Panc1 (cell line): ENCODE results near the gene STARD5. TPM values are rescaled to one million over a fixed set of nuclear protein-coding genes. Genes with fewer than 3 reads are reported as not detected.

Source experiments
- ATAC-seq: fragments of 200-7000 bp; cut with Tn5 transposase; 2 replicates; pipeline ENCODE4 v1.9.1; 2020; ENCODE audit warnings: mild to moderate bottlenecking, moderate library complexity
- BruUV-seq: library from RNA; stranded (reverse); fragments of 400-500 nt; replicated peaks from 2 replicates; lab custom pipeline; 2021; lab: Mats Ljungman, UMichigan
- CTCF ChIA-PET: fragments of 300-600 bp; sonication (Branson Sonifier 250); formaldehyde crosslinking; loops from one replicate; lab custom pipeline; 2022; ENCODE audit warnings: antibody characterized with exemption; lab: Charles Lee
- POLR2A ChIA-PET: fragments of 300-600 bp; sonication (Branson Sonifier 250); formaldehyde crosslinking; loops from one replicate; lab custom pipeline; 2022; ENCODE audit warnings: antibody characterized with exemption; lab: Charles Lee
- DNase-seq: peaks from one replicate; pipeline ENCODE4 v3.0.0-alpha.2; 2010; ENCODE audit warnings: low read depth, low spot score
- H3K27ac ChIP-seq: 2 replicates; pipeline ENCODE4 v1.5.1; 2011; ENCODE audit warnings: mild to moderate bottlenecking, low read length, inconsistent platforms
- H3K27me3 ChIP-seq: fragments of 200-500 bp; sonication (Bioruptor generic); 2 replicates; pipeline ENCODE4 v1.6.0; 2014; ENCODE audit warnings: low read length, inconsistent platforms; ENCODE audit not compliant: control insufficient read depth, insufficient read depth
- H3K36me3 ChIP-seq: fragments of 200-500 bp; sonication (Bioruptor generic); 2 replicates; pipeline ENCODE4 v1.5.1; 2014; ENCODE audit warnings: inconsistent platforms, mild to moderate bottlenecking, low read length, moderate library complexity; ENCODE audit not compliant: control insufficient read depth, insufficient read depth
- H3K4me1 ChIP-seq: 2 replicates; pipeline ENCODE4 v1.5.1; 2011; ENCODE audit warnings: inconsistent platforms, mild to moderate bottlenecking, low read length, moderate library complexity; ENCODE audit not compliant: control insufficient read depth, insufficient read depth
- H3K4me3 ChIP-seq, 2 experiments: 2 replicates each; pipeline ENCODE4 v1.5.1; 2011 to 2012; ENCODE audit warnings: low read depth in 2 of 2, low read length in 2 of 2, mild to moderate bottlenecking in 2 of 2, inconsistent platforms in 1 of 2, moderate library complexity in 1 of 2
- H3K9me3 ChIP-seq: fragments of 200-500 bp; sonication (Bioruptor generic); 2 replicates; pipeline ENCODE4 v1.5.1; 2014; ENCODE audit warnings: low read depth, mild to moderate bottlenecking, inconsistent platforms, low read length, moderate library complexity; ENCODE audit not compliant: control insufficient read depth, insufficient read depth
- POLR2AphosphoS5 ChIP-seq: IDR thresholded peaks from 2 replicates; pipeline ENCODE4 v1.6.1; 2012; ENCODE audit warnings: mild to moderate bottlenecking, low read depth, low read length, moderate library complexity
- SIN3A ChIP-seq: IDR thresholded peaks from 2 replicates; pipeline ENCODE4 v1.6.1; 2012; ENCODE audit warnings: low read depth, mild to moderate bottlenecking, low read length, moderate library complexity, borderline replicate concordance; ENCODE audit not compliant: insufficient read depth
- TCF7L2 ChIP-seq: IDR thresholded peaks from 2 replicates; pipeline ENCODE4 v1.6.1; 2011; ENCODE audit warnings: mild to moderate bottlenecking, low read depth, low read length, inconsistent platforms
- in situ Hi-C: cut with HindIII; loops from 2 replicates; pipeline ENCODE4 v1.10.0; 2016; ENCODE audit warnings: low sequenced_read_pairs, low pct_unique_long_range_greater_than_20kb
- intact Hi-C: fragments of 100-400 bp; cut with micrococcal nuclease; formaldehyde crosslinking; loops from one replicate; pipeline ENCODE4 v1.10.0; 2022; ENCODE audit not compliant: unreplicated experiment
- total RNA-seq: library from RNA; stranded (reverse); gene quantifications from one replicate; pipeline ENCODE4 v1.2.1, GENCODE V29; 2021; ENCODE audit not compliant: unreplicated experiment
- TF ChIP-seq, protein P1 (sequence below), 2 experiments: IDR thresholded peaks; 2 replicates each; pipeline ENCODE4 v1.6.1; 2011 to 2012; ENCODE audit warnings: low read depth in 2 of 2, control low read depth in 1 of 2, low read length in 1 of 2, mild to moderate bottlenecking in 1 of 2, moderate library complexity in 1 of 2; ENCODE audit not compliant: insufficient read depth in 1 of 2
- TF ChIP-seq, protein P2 (sequence below): fragments of 450-650 bp; IDR thresholded peaks from 2 replicates; pipeline ENCODE4 v1.5.1; 2017; ENCODE audit warnings: mild to moderate bottlenecking

The STARD5 gene
- total RNA-seq, 1 experiment from 2014 or later, result 2.9 TPM

DNA sequence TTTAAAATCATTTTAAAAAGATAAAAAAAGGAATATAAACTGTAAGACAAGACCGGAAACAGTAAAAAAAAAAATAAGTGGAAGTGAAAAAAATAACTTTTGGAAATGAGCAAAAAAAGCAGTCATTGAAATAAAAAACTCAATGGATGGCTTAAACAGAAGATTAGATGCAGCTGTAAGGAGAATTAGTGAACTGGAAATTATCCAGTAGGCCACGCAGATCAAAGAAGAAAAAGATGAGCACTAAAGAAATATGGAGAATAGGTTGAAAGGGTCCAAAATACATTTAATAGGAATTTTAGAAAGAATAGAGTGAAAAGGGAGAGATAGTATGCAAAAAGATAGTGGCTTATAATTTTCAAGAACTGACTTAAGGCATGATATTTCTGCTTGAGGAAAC, 47.0 kb downstream of the STARD5 start:
- no peak overlapping the region for H3K27ac ChIP-seq
- no peaks in the 10 kb centered on the region for H3K4me1 ChIP-seq
- in situ Hi-C loops (no loop called here), intact Hi-C loops (no loop called here)
- BruUV-seq, result no TSS peak
- ATAC-seq (no peak), DNase-seq (no peak)
- ChIA-PET POLR2A (no interaction called here), CTCF (no interaction called here)
- no peaks in the 10 kb centered on the region for H3K9me3 ChIP-seq
- H3K36me3 ChIP-seq, result no peaks in the 10 kb centered on the region
- no peak overlapping the region for H3K4me3 ChIP-seq
- TF ChIP-seq, protein P1, sequence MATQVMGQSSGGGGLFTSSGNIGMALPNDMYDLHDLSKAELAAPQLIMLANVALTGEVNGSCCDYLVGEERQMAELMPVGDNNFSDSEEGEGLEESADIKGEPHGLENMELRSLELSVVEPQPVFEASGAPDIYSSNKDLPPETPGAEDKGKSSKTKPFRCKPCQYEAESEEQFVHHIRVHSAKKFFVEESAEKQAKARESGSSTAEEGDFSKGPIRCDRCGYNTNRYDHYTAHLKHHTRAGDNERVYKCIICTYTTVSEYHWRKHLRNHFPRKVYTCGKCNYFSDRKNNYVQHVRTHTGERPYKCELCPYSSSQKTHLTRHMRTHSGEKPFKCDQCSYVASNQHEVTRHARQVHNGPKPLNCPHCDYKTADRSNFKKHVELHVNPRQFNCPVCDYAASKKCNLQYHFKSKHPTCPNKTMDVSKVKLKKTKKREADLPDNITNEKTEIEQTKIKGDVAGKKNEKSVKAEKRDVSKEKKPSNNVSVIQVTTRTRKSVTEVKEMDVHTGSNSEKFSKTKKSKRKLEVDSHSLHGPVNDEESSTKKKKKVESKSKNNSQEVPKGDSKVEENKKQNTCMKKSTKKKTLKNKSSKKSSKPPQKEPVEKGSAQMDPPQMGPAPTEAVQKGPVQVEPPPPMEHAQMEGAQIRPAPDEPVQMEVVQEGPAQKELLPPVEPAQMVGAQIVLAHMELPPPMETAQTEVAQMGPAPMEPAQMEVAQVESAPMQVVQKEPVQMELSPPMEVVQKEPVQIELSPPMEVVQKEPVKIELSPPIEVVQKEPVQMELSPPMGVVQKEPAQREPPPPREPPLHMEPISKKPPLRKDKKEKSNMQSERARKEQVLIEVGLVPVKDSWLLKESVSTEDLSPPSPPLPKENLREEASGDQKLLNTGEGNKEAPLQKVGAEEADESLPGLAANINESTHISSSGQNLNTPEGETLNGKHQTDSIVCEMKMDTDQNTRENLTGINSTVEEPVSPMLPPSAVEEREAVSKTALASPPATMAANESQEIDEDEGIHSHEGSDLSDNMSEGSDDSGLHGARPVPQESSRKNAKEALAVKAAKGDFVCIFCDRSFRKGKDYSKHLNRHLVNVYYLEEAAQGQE (IDR thresholded peaks at IDR 0.05; ENCODE audit: insufficient read depth in 1 of 2, low read depth in 2 of 2, low read length in 1 of 2), result no peak
- H3K27me3 ChIP-seq, result no peaks in the 10 kb centered on the region

DNA sequence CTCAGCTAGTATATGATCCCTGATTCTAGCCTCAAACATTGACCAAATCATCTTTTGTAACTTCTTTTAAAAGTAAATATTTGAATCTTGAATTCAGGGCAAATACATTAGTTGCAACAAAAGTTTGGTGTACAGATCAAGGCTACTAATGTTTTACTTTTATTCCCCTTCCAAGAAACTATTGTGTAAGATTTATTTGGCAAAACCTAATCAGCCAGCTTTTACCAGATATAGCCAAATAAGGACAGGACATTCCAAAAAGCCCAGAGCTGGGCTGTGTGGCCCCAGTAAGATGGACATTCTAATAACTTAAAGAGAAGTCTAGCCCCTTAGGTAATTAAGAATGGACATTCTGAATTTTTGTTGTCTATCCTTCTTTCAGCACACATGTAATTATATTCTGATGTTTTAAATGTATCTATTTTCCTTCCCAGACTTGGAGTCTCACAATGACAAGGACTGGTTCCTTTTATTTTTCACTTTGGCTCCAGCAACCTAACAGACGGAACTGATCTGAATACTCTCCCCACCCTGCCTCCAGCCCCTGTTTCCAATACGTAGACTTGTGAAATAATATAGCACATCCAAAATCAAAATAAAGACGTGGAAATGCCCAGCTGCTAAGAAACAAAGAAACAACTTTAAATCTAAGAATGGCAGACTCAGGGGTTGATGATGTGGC, 48.1 kb downstream of the STARD5 start:
- ATAC-seq (no peak), DNase-seq (no peak)
- POLR2A ChIA-PET, result no interaction called here
- CTCF ChIA-PET, result interaction anchor here (0.6 to 2.2 kb wide), 2 partner anchors 10 to 128 kb away, joined by 3 to 5 read pairs; no protein-coding TSS in a partner anchor
- H3K36me3 ChIP-seq, result no peaks in the 10 kb centered on the region
- H3K9me3 ChIP-seq, result no peaks in the 10 kb centered on the region
- no peaks in the 10 kb centered on the region for H3K27me3 ChIP-seq
- in situ Hi-C loops (no loop called here), intact Hi-C loops (loop anchor here (1.0 kb wide), 1 partner anchor 124 kb away; no protein-coding TSS in a partner anchor)
- H3K4me1 ChIP-seq, result no peaks in the 10 kb centered on the region
- H3K4me3 ChIP-seq, result no peak overlapping the region
- TF ChIP-seq, protein P1 (IDR thresholded peaks at IDR 0.05; ENCODE audit: insufficient read depth in 1 of 2, low read depth in 2 of 2, low read length in 1 of 2), result no peak
- TF ChIP-seq, protein P2, sequence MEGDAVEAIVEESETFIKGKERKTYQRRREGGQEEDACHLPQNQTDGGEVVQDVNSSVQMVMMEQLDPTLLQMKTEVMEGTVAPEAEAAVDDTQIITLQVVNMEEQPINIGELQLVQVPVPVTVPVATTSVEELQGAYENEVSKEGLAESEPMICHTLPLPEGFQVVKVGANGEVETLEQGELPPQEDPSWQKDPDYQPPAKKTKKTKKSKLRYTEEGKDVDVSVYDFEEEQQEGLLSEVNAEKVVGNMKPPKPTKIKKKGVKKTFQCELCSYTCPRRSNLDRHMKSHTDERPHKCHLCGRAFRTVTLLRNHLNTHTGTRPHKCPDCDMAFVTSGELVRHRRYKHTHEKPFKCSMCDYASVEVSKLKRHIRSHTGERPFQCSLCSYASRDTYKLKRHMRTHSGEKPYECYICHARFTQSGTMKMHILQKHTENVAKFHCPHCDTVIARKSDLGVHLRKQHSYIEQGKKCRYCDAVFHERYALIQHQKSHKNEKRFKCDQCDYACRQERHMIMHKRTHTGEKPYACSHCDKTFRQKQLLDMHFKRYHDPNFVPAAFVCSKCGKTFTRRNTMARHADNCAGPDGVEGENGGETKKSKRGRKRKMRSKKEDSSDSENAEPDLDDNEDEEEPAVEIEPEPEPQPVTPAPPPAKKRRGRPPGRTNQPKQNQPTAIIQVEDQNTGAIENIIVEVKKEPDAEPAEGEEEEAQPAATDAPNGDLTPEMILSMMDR, result no peak
- no peak for TF ChIP-seq SIN3A
- no peak for TF ChIP-seq TCF7L2
- no peak for TF ChIP-seq POLR2AphosphoS5
- no TSS peak for BruUV-seq
- no peak overlapping the region for H3K27ac ChIP-seq
